Endothelial cell of umbilical vein (primary cell): ENCODE data around the gene SKAP1. TPM values are rescaled to one million over a fixed set of nuclear protein-coding genes. Genes with fewer than 3 reads are reported as not detected.

ENCODE experiments used
- BruUV-seq: library from RNA; stranded (reverse); fragments of 400-500 nt; replicated peaks from 2 replicates; lab custom pipeline; 2021; lab: Mats Ljungman, UMichigan
- CTCF ChIA-PET: fragments of 300-600, 350-600 bp; sonication (Branson Sonifier 250); formaldehyde crosslinking; loops from one replicate; lab custom pipeline; 2021; ENCODE audit warnings: antibody characterized with exemption, inconsistent platforms; lab: Charles Lee
- POLR2A ChIA-PET: fragments of 300-600, 350-600 bp; sonication (Branson Sonifier 250); formaldehyde crosslinking; loops from one replicate; lab custom pipeline; 2021; ENCODE audit warnings: antibody characterized with exemption, inconsistent platforms; lab: Charles Lee
- DNase-seq: peaks from one replicate; pipeline ENCODE4 v3.0.0-alpha.2; 2011; ENCODE audit warnings: low read depth, low spot score
- FAIRE-seq: peaks from 2 replicates; lab custom pipeline; 2011; peaks lifted over from hg19 to GRCh38; lab: Jason Lieb, UNC
- H2AFZ ChIP-seq: 2 replicates; pipeline ENCODE4 v1.6.0; 2012; ENCODE audit warnings: low read depth, low read length, control low read depth, inconsistent platforms
- H3K27ac ChIP-seq: 2 replicates; pipeline ENCODE4 v1.5.1; 2011; ENCODE audit warnings: low read depth, mild to moderate bottlenecking, control low read depth, low read length, moderate library complexity; ENCODE audit not compliant: insufficient read depth
- H3K27me3 ChIP-seq, 2 experiments: 2 replicates each; pipeline versions ENCODE4 v1.6.0 to v1.6.1; 2011; ENCODE audit warnings: low read length in 2 of 2, mixed read lengths in 1 of 2; ENCODE audit not compliant: control insufficient read depth in 2 of 2, insufficient read depth in 2 of 2
- H3K36me3 ChIP-seq, 2 experiments: 2 replicates in 1 of 2; 3 replicates in 1 of 2; pipeline ENCODE4 v1.5.1; 2011; ENCODE audit warnings: low read length in 2 of 2, mild to moderate bottlenecking in 1 of 2, moderate library complexity in 1 of 2; ENCODE audit not compliant: control insufficient read depth in 2 of 2, insufficient read depth in 2 of 2; ENCODE audit errors: extremely low read depth in 1 of 2
- H3K4me1 ChIP-seq: 3 replicates; pipeline ENCODE4 v1.5.1; 2011; ENCODE audit warnings: mild to moderate bottlenecking, low read length; ENCODE audit not compliant: control insufficient read depth, insufficient read depth; ENCODE audit errors: extremely low read depth
- H3K4me2 ChIP-seq: 2 replicates; pipeline ENCODE4 v1.6.1; 2011; ENCODE audit warnings: low read length, control low read depth, mixed read lengths; ENCODE audit not compliant: insufficient read depth
- H3K4me3 ChIP-seq, 3 experiments: fragments of 200-600 bp in 1 of 3; sonication (generic), shearing (Covaris generic) in 1 of 3; replicated peaks in 1 of 3; 2 replicates each; pipeline ENCODE4 v1.5.1; 2011 to 2016; ENCODE audit warnings: control low read depth in 3 of 3, low read length in 3 of 3, mild to moderate bottlenecking in 2 of 3, inconsistent platforms in 1 of 3, low read depth in 1 of 3, moderate library complexity in 1 of 3; ENCODE audit not compliant: insufficient read depth in 1 of 3
- H3K79me2 ChIP-seq: 2 replicates; pipeline ENCODE4 v1.6.0; 2012; ENCODE audit warnings: low read length, inconsistent platforms; ENCODE audit not compliant: control insufficient read depth, insufficient read depth
- H3K9ac ChIP-seq: replicated peaks from 2 replicates; pipeline ENCODE3; 2011; ENCODE audit warnings: low read length, control low read depth; ENCODE audit not compliant: insufficient read depth; ENCODE audit errors: extremely low read depth
- H3K9me1 ChIP-seq: replicated peaks from 3 replicates; pipeline ENCODE4 v1.6.0; 2011; ENCODE audit warnings: mild to moderate bottlenecking, low read length; ENCODE audit not compliant: control insufficient read depth, insufficient read depth; ENCODE audit errors: extremely low read depth
- H3K9me3 ChIP-seq: replicated peaks from 2 replicates; pipeline ENCODE4 v1.5.1; 2012; ENCODE audit warnings: low read length, inconsistent platforms; ENCODE audit not compliant: control insufficient read depth, insufficient read depth
- H4K20me1 ChIP-seq: replicated peaks from 2 replicates; pipeline ENCODE3; 2011; ENCODE audit warnings: mild to moderate bottlenecking, low read length; ENCODE audit not compliant: control insufficient read depth, insufficient read depth; ENCODE audit errors: extremely low read depth
- CTCF ChIP-seq, 2 donors: IDR thresholded peaks; 1 replicate in 1 of 2; 2 replicates in 1 of 2; pipeline ENCODE4 v1.5.1; 2011; ENCODE audit warnings: low read length in 2 of 2, mild to moderate bottlenecking in 2 of 2, moderate library complexity in 2 of 2, control low read depth in 1 of 2, inconsistent platforms in 1 of 2, low read depth in 1 of 2; ENCODE audit not compliant: insufficient read depth in 1 of 2; ENCODE audit errors: extremely low read depth in 1 of 2
- EZH2 ChIP-seq: IDR thresholded peaks from 2 replicates; pipeline ENCODE4 v1.6.1; 2012; ENCODE audit warnings: borderline replicate concordance, low read depth, mild to moderate bottlenecking, moderate library complexity, low read length, inconsistent platforms; ENCODE audit not compliant: severe bottlenecking
- FOS ChIP-seq: IDR thresholded peaks from 2 replicates; pipeline ENCODE4 v1.6.1; 2011; ENCODE audit warnings: mild to moderate bottlenecking, low read length, moderate library complexity, borderline replicate concordance; ENCODE audit not compliant: insufficient read depth
- GATA2 ChIP-seq: IDR thresholded peaks from 2 replicates; pipeline ENCODE4 v1.7.0; 2011; ENCODE audit warnings: low read depth, mild to moderate bottlenecking, moderate library complexity, mixed read lengths, low read length; ENCODE audit not compliant: insufficient read length, insufficient read depth
- JUN ChIP-seq: IDR thresholded peaks from 2 replicates; pipeline ENCODE4 v1.6.1; 2011; ENCODE audit warnings: borderline replicate concordance, low read depth; ENCODE audit not compliant: insufficient read length, insufficient read depth
- MAX ChIP-seq: IDR thresholded peaks from 2 replicates; pipeline ENCODE4 v1.6.1; 2011; ENCODE audit not compliant: insufficient read depth, insufficient read length
- POLR2A ChIP-seq: IDR thresholded peaks from 2 replicates; pipeline ENCODE4 v1.6.1; 2012; ENCODE audit warnings: low read depth, mild to moderate bottlenecking, control low read depth, low read length
- dilution Hi-C: fragments of 300-500 bp; cut with MboI; formaldehyde crosslinking; loops from one replicate; pipeline ENCODE4 v1.15.0; 2019; ENCODE audit warnings: low sequenced_read_pairs; ENCODE audit not compliant: extremely low pct_ligation_motif_present
- intact Hi-C: fragments of 100-400 bp; cut with micrococcal nuclease; formaldehyde crosslinking; loops from one replicate; pipeline ENCODE4 v1.10.0; 2022
- polyA plus RNA-seq, 4 experiments: library from polyadenylated mRNA; depleted of rRNA in 3 of 4; stranded (reverse) in 3 of 4; unstranded in 1 of 4; fragments of >200 nt; gene quantifications; 2 replicates each; pipeline versions ENCODE4 v1.2.1 to v1.2.3, GENCODE V29; 2011 to 2012; ENCODE audit warnings: missing spikeins in 1 of 4
- total RNA-seq: library from RNA; stranded (reverse); gene quantifications from 2 replicates; pipeline ENCODE4 v1.2.3, GENCODE V29; 2021

SKAP1 gene
- total and polyA plus RNA-seq, 2 donors (not counting 3 experiments of a cell fraction or from before 2014, with no cell fraction given), result 0.75 TPM; not detected in 1

DNA sequence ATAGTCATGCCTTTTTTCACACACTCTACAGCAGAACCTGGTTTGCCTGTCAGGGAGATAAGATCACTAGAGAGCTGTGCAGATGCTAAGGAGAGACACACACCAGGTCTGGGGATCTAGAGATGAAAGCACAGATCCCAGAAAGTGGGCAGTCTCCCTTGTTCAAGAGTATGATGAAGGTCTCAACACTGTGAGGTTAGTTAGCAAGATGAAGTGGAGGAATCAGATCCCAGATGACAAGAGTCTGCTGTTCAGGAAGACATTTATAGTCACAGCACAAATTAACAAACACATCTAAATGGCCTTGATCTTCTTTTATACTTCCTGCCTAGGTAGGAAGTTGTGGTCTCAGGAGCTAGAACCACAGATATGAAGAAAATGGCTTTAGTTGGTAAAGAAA, 23.4 kb upstream of the SKAP1 start:
- no TSS peak for BruUV-seq
- no peaks in the 10 kb centered on the region for H3K79me2 ChIP-seq
- ChIA-PET POLR2A (no interaction called here), CTCF (interaction anchor here (0.8 to 2.7 kb wide), 6 partner anchors 11 to 238 kb away, joined by 3 to 11 read pairs (median 4); no protein-coding TSS in a partner anchor)
- H3K4me2 ChIP-seq, result no peak overlapping the region
- intact Hi-C loops (no loop called here), dilution Hi-C loops (no loop called here)
- no peaks in the 10 kb centered on the region for H3K9me1 ChIP-seq
- peaks cover 29 to 41% of the 10 kb centered on the region in 2 experiments for H3K27me3 ChIP-seq
- FAIRE-seq, result no peak
- H3K4me3 ChIP-seq, result no peak overlapping the region
- H3K27ac ChIP-seq, result no peak overlapping the region
- no peaks in the 10 kb centered on the region for H4K20me1 ChIP-seq
- DNase-seq, result no peak
- no peaks in the 10 kb centered on the region for H3K36me3 ChIP-seq
- no peak overlapping the region for H3K9ac ChIP-seq
- no peak overlapping the region for H2AFZ ChIP-seq
- no peaks in the 10 kb centered on the region for H3K9me3 ChIP-seq
- H3K4me1 ChIP-seq, result no peaks in the 10 kb centered on the region
- no peak for TF ChIP-seq POLR2A
- no peak for TF ChIP-seq FOS
- no peak for TF ChIP-seq EZH2
- no peak for TF ChIP-seq CTCF (IDR thresholded peaks at IDR 0.05; ENCODE audit: extremely low read depth in 1 of 2, insufficient read depth in 1 of 2, low read depth in 1 of 2, low read length in 2 of 2)
- no peak for TF ChIP-seq MAX
- TF ChIP-seq JUN, result no peak
- no peak for TF ChIP-seq GATA2
